Keratinocyte (primary cell): ENCODE measurements around the gene MBNL2. TPM values are rescaled to one million over a fixed set of nuclear protein-coding genes. Genes with fewer than 3 reads are reported as not detected.
A peak's percentile ranks its signal among the peaks of the same experiment; 100 is the strongest.
"Not testable (repeated sequence)": the region's sequence is repeated elsewhere in the genome, so short reads cannot be mapped to it uniquely, and the experiment has no call there.

ENCODE experiments used
- DNase-seq: peaks from one replicate; pipeline ENCODE4 v3.0.0-alpha.2; 2011; ENCODE audit warnings: low read depth, missing footprints, low spot score
- FAIRE-seq: peaks from 2 replicates; lab custom pipeline; 2011; peaks lifted over from hg19 to GRCh38; lab: Jason Lieb, UNC
- H2AFZ ChIP-seq: 2 replicates; pipeline ENCODE4 v1.6.0; 2012; ENCODE audit warnings: low read length, control low read depth, inconsistent platforms; ENCODE audit not compliant: control insufficient read depth
- H3K27ac ChIP-seq: 2 replicates; pipeline ENCODE4 v1.5.1; 2011; ENCODE audit warnings: low read length; ENCODE audit not compliant: control insufficient read depth, insufficient read depth
- H3K27me3 ChIP-seq: 3 replicates; pipeline ENCODE4 v1.6.0; 2011; ENCODE audit warnings: low read length; ENCODE audit not compliant: control insufficient read depth, insufficient read depth; ENCODE audit errors: extremely low read depth
- H3K36me3 ChIP-seq, 2 experiments: 2 replicates in 1 of 2; 3 replicates in 1 of 2; pipeline ENCODE4 v1.5.1; 2011; ENCODE audit warnings: low read length in 2 of 2, mild to moderate bottlenecking in 1 of 2; ENCODE audit not compliant: control insufficient read depth in 2 of 2, insufficient read depth in 2 of 2; ENCODE audit errors: extremely low read depth in 1 of 2
- H3K4me1 ChIP-seq: 3 replicates; pipeline ENCODE4 v1.5.1; 2011; ENCODE audit warnings: low read length; ENCODE audit not compliant: control insufficient read depth, insufficient read depth; ENCODE audit errors: extremely low read depth
- H3K4me2 ChIP-seq: 3 replicates; pipeline ENCODE4 v1.6.0; 2011; ENCODE audit warnings: low read depth, low read length; ENCODE audit not compliant: control insufficient read depth, insufficient read depth; ENCODE audit errors: extremely low read depth
- H3K4me3 ChIP-seq, 3 experiments: fragments of 200-600 bp in 1 of 3; sonication (generic) in 1 of 3; 2 replicates in 2 of 3; 3 replicates in 1 of 3; pipeline ENCODE4 v1.5.1; 2011 to 2016; ENCODE audit warnings: low read length in 3 of 3, mild to moderate bottlenecking in 3 of 3, control low read depth in 2 of 3, inconsistent platforms in 1 of 3, low read depth in 1 of 3, mixed read lengths in 1 of 3, mixed run types in 1 of 3, moderate library complexity in 1 of 3; ENCODE audit not compliant: control insufficient read depth in 2 of 3, insufficient read depth in 2 of 3; ENCODE audit errors: extremely low read depth in 1 of 3
- H3K79me2 ChIP-seq: 2 replicates; pipeline ENCODE4 v1.6.0; 2012; ENCODE audit warnings: low read length; ENCODE audit not compliant: control insufficient read depth, insufficient read depth
- H3K9ac ChIP-seq: 3 replicates; pipeline ENCODE4 v1.6.0; 2011; ENCODE audit warnings: low read length; ENCODE audit not compliant: control insufficient read depth, insufficient read depth; ENCODE audit errors: extremely low read depth
- H3K9me1 ChIP-seq: 3 replicates; pipeline ENCODE4 v1.6.0; 2011; ENCODE audit warnings: low read length; ENCODE audit not compliant: control insufficient read depth, insufficient read depth; ENCODE audit errors: extremely low read depth
- H3K9me3 ChIP-seq: 2 replicates; pipeline ENCODE4 v1.5.1; 2012; ENCODE audit warnings: low read depth, low read length; ENCODE audit not compliant: control insufficient read depth
- H4K20me1 ChIP-seq: 3 replicates; pipeline ENCODE4 v1.6.0; 2011; ENCODE audit warnings: low read length; ENCODE audit not compliant: control insufficient read depth, insufficient read depth; ENCODE audit errors: extremely low read depth
- EZH2 ChIP-seq: IDR thresholded peaks from one replicate; pipeline ENCODE4 v1.6.1; 2012; ENCODE audit warnings: inconsistent platforms, mild to moderate bottlenecking, low read length, moderate library complexity
- dilution Hi-C: fragments of 300-500 bp; cut with MboI; formaldehyde crosslinking; loops from one replicate; pipeline ENCODE4 v1.7.0; 2020; ENCODE audit warnings: low sequenced_read_pairs; ENCODE audit not compliant: extremely low pct_ligation_motif_present
- polyA plus RNA-seq, 5 experiments: library from polyadenylated mRNA; depleted of rRNA in 3 of 5; stranded (reverse) in 3 of 5; stranded (forward) in 1 of 5; unstranded in 1 of 5; fragments of >200 nt; gene quantifications; 1 replicate in 1 of 5; 2 replicates in 3 of 5; 3 replicates in 1 of 5; pipeline versions ENCODE4 v1.2.1 to v1.2.3, GENCODE V29; 2011 to 2012; ENCODE audit warnings: missing spikeins in 2 of 5, low read depth in 1 of 5, low replicate concordance in 1 of 5
- TF ChIP-seq, protein P1 (sequence below), 3 experiments: IDR thresholded peaks in 1 of 3; conservative IDR thresholded peaks in 1 of 3; optimal IDR thresholded peaks in 1 of 3; 2 replicates in 2 of 3; 3 replicates in 1 of 3; pipeline versions ENCODE3 to v1.5.1; 2011; ENCODE audit warnings: low read length in 3 of 3, mild to moderate bottlenecking in 3 of 3, moderate library complexity in 2 of 3, control low read depth in 1 of 3, inconsistent platforms in 1 of 3; ENCODE audit not compliant: insufficient read depth in 2 of 3; ENCODE audit errors: extremely low read depth in 1 of 3

Gene MBNL2
- polyA plus RNA-seq, 1 donor (not counting 4 experiments of a cell fraction or from before 2014, with no cell fraction given), result 28.4 TPM

DNA sequence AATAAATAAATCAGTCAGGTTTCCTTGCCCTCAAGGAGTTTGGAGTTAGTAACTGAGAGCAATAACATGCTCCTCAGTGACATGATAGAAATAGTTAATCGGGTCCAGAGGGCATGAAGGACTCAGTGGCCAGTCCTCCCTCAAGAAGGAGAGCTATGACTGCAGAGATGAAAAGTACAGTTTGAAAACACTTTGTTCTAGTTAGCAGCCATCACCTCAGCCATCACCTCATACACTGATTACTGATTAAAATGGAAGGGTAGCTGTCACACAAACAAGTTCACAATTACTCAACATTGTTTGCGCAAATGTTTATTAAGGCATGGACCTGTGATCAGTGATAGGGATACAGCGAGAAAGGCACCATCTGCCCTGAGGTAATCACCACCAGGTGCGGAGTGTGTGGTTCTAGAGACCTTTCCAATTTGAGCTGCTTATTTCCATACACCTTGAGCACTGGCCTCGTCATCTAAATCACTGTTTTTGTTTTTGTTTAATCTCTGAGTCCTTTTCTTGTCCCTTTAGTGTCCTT lies 126.5 kb downstream of the MBNL2 start:
- H2AFZ ChIP-seq, result no peak overlapping the region
- TF ChIP-seq, protein P1, sequence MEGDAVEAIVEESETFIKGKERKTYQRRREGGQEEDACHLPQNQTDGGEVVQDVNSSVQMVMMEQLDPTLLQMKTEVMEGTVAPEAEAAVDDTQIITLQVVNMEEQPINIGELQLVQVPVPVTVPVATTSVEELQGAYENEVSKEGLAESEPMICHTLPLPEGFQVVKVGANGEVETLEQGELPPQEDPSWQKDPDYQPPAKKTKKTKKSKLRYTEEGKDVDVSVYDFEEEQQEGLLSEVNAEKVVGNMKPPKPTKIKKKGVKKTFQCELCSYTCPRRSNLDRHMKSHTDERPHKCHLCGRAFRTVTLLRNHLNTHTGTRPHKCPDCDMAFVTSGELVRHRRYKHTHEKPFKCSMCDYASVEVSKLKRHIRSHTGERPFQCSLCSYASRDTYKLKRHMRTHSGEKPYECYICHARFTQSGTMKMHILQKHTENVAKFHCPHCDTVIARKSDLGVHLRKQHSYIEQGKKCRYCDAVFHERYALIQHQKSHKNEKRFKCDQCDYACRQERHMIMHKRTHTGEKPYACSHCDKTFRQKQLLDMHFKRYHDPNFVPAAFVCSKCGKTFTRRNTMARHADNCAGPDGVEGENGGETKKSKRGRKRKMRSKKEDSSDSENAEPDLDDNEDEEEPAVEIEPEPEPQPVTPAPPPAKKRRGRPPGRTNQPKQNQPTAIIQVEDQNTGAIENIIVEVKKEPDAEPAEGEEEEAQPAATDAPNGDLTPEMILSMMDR (optimal IDR thresholded peaks at IDR 0.05 in 1 of 3, IDR thresholded peaks at IDR 0.05 in 1 of 3, conservative IDR thresholded peaks at IDR 0.05 in 1 of 3; ENCODE audit: extremely low read depth in 1 of 3, insufficient read depth in 2 of 3, low read length in 3 of 3), result no peak
- no peak for TF ChIP-seq EZH2
- dilution Hi-C loops, result no loop called here
- H4K20me1 ChIP-seq, result no peaks in the 10 kb centered on the region
- no peaks in the 10 kb centered on the region for H3K27me3 ChIP-seq
- H3K27ac ChIP-seq, result no peak overlapping the region
- peaks cover 8 to 25% of the 10 kb centered on the region in 2 experiments for H3K36me3 ChIP-seq
- H3K4me1 ChIP-seq, result no peaks in the 10 kb centered on the region
- no peaks in the 10 kb centered on the region for H3K79me2 ChIP-seq
- no peaks in the 10 kb centered on the region for H3K9me3 ChIP-seq
- FAIRE-seq, result no peak
- H3K4me3 ChIP-seq, result no peak overlapping the region
- DNase-seq, result no peak
- H3K4me2 ChIP-seq, result no peak overlapping the region
- H3K9ac ChIP-seq, result no peak overlapping the region
- no peaks in the 10 kb centered on the region for H3K9me1 ChIP-seq

DNA sequence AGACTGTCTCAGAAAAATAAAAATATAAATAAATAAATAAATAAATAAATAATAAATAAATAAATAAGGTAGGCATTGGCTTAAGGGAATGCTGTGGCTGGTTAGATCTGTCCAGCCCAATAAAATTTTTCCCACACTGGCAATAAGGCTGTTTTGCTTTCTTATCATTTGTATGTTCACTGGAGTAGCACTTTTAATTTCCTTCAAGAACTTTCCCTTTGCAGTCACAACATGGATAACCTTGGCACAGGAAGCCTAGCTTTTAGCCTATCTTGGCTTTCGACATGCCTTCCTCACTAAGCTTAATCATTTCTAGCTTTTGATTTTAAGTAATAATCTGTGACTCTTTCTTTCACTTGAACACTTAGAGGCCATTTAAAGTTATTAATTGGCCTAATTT lies 129.9 kb downstream of the MBNL2 start:
- H3K9me3 ChIP-seq, dilution Hi-C loops, FAIRE-seq, H3K4me1 ChIP-seq, H4K20me1 ChIP-seq, H3K79me2 ChIP-seq, H3K9me1 ChIP-seq, DNase-seq, H3K27ac ChIP-seq, H3K4me2 ChIP-seq, H3K27me3 ChIP-seq, H2AFZ ChIP-seq, H3K9ac ChIP-seq, H3K4me3 ChIP-seq: not testable (repeated sequence)
- peaks cover 12 to 24% of the 10 kb centered on the region in 2 experiments for H3K36me3 ChIP-seq

DNA sequence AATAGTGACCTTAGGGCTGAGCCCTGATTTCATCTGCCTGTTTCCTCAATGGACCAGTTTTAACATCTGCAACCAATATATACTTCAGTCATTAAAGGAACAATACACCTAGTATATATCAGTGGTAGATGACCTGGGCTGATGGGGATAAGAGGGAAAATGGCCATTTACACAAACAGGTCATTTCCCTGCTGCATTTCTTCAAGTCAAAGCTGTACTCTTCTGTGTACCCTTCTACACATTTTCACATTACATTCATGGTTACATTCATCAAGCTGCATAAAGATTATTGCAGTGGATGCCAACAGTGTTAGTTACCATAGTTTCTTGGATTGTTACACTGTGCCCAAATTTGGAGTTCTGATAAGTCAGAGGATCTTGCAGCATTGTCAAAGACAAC lies 130.7 kb downstream of the MBNL2 start:
- Histone ChIP-seq H3K9me3 (no peaks in the 10 kb centered on the region), H3K36me3 (peaks cover 11 to 17% of the 10 kb centered on the region in 2 experiments), H3K27ac (no peak overlapping the region), H2AFZ (no peak overlapping the region), H3K4me1 (peaks cover 3% of the 10 kb centered on the region), H3K27me3 (no peaks in the 10 kb centered on the region), H3K79me2 (no peaks in the 10 kb centered on the region), H3K9ac (no peak overlapping the region), H4K20me1 (no peaks in the 10 kb centered on the region), H3K9me1 (no peaks in the 10 kb centered on the region), H3K4me2 (no peak overlapping the region), H3K4me3 (no peak overlapping the region)
- no peak for TF ChIP-seq EZH2
- TF ChIP-seq, protein P1 (optimal IDR thresholded peaks at IDR 0.05 in 1 of 3, IDR thresholded peaks at IDR 0.05 in 1 of 3, conservative IDR thresholded peaks at IDR 0.05 in 1 of 3; ENCODE audit: extremely low read depth in 1 of 3, insufficient read depth in 2 of 3, low read length in 3 of 3), result no peak
- DNase-seq (no peak), FAIRE-seq (peak; percentile 48)
- dilution Hi-C loops, result no loop called here
